Chondrocyte (in vitro differentiated cells): ENCODE results near the gene SEC14L2. TPM values are rescaled to one million over a fixed set of nuclear protein-coding genes. Genes with fewer than 3 reads are reported as not detected.
"Not testable (repeated sequence)": the region's sequence is repeated elsewhere in the genome, so short reads cannot be mapped to it uniquely, and the experiment has no call there.

Experiments
- DNase-seq: peaks from one replicate; pipeline ENCODE4 v3.0.0; 2021; ENCODE audit warnings: mixed read lengths, low spot score
- H3K27ac Mint-ChIP-seq: one replicate; pipeline ENCODE4 v1.8.0; 2021; ENCODE audit warnings: mild to moderate bottlenecking, moderate library complexity, mixed read lengths; ENCODE audit not compliant: unreplicated experiment
- H3K27me3 Mint-ChIP-seq: 2 replicates; pipeline ENCODE4 v1.8.0; 2021; ENCODE audit warnings: low read depth, mixed read lengths
- H3K36me3 Mint-ChIP-seq: 2 replicates; pipeline ENCODE4 v1.8.0; 2021; ENCODE audit warnings: low read depth, mixed read lengths
- H3K4me1 Mint-ChIP-seq: 2 replicates; pipeline ENCODE4 v1.8.0; 2021; ENCODE audit warnings: low read depth, mild to moderate bottlenecking, mixed read lengths
- H3K4me3 Mint-ChIP-seq: one replicate; pipeline ENCODE4 v1.8.0; 2021; ENCODE audit warnings: mild to moderate bottlenecking, moderate library complexity, mixed read lengths; ENCODE audit not compliant: unreplicated experiment
- H3K9me3 Mint-ChIP-seq: 2 replicates; pipeline ENCODE4 v1.8.0; 2021; ENCODE audit warnings: low read depth, mixed read lengths
- CTCF ChIP-seq: fragments of 200-600 bp; sonication (generic); IDR thresholded peaks from 2 replicates; pipeline ENCODE4 v1.5.0; 2021; ENCODE audit warnings: antibody characterized with exemption, mild to moderate bottlenecking, moderate library complexity
- total RNA-seq: library from RNA; stranded (reverse); gene quantifications from 3 replicates; pipeline ENCODE4 v1.2.1, GENCODE V29; 2021

The SEC14L2 gene
- total RNA-seq, 1 donor from 2014 or later: 15.5 TPM

DNA sequence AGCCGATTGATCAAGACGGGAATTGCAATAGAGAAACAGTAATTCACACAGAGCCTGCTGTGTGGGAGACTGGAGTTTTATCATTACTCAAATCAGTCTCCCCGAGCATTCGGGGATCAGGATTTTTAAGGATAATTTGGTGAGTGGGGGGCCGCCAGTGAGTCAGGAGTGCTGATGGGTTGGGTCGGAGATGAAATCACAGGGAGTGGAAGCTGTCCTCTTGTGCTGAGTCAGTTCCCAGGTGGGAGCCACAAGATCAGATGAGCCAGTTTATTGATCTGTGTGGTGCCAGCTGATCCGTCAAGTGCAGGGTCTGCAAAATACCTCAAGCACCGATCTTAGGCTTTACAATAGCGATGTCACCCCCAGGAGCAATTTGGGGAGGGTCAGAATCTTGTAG, 44.3 kb downstream of the SEC14L2 start:
- Mint-ChIP-seq H3K27me3 (peaks cover 5% of the 10 kb centered on the region), H3K27ac (no peak overlapping the region), H3K4me3 (no peak overlapping the region), H3K36me3 (no peaks in the 10 kb centered on the region), H3K4me1 (peaks cover 3% of the 10 kb centered on the region), H3K9me3 (no peaks in the 10 kb centered on the region)
- DNase-seq: no peak
- TF ChIP-seq CTCF: no peak

DNA sequence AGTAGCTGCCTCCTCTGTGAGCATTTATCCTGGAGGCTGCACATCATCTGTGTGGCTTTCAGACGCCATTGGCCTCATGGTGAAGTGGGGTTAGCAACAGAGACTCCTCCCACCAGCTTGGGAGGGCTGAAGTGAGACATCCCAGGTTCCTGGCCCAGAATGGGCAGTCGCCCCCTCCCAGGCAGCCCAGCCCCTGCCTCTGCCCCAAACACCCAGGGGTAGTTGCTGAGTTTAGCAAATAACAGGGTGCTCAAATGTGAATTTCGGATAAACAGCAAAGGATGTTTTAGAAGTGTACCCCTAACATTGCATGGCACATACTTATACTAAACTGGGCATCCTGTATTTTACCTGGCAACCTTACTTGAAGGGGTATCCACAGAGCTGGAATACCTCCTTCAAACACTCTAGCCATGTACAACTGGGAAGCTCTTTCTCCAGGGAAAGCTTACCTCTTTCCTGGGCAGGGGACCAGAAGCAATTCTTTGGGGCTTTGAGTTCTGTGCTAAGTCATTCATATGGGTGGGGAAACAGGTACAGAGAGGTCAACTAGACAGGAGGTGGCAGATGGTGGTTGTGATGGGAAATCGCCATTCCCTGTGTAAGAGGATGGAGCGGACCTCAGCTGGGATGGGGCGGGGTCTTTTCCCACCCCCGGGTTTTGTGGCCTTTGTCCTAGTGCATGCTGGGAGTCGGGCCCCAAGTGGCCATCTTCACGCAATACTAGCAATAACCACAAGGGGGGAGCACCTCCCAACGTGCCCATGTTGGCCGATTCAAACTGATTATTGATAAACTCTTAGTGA, 48.0 kb downstream of the SEC14L2 start:
- H3K9me3 Mint-ChIP-seq: no peaks in the 10 kb centered on the region
- TF ChIP-seq CTCF: peak; percentile 84
- H3K4me3 Mint-ChIP-seq: no peak overlapping the region
- peak overlapping the region; percentile 51 for H3K27ac Mint-ChIP-seq
- no peaks in the 10 kb centered on the region for H3K36me3 Mint-ChIP-seq
- no peak for DNase-seq
- H3K4me1 Mint-ChIP-seq: peaks cover 3% of the 10 kb centered on the region
- H3K27me3 Mint-ChIP-seq: peaks cover 5% of the 10 kb centered on the region

DNA sequence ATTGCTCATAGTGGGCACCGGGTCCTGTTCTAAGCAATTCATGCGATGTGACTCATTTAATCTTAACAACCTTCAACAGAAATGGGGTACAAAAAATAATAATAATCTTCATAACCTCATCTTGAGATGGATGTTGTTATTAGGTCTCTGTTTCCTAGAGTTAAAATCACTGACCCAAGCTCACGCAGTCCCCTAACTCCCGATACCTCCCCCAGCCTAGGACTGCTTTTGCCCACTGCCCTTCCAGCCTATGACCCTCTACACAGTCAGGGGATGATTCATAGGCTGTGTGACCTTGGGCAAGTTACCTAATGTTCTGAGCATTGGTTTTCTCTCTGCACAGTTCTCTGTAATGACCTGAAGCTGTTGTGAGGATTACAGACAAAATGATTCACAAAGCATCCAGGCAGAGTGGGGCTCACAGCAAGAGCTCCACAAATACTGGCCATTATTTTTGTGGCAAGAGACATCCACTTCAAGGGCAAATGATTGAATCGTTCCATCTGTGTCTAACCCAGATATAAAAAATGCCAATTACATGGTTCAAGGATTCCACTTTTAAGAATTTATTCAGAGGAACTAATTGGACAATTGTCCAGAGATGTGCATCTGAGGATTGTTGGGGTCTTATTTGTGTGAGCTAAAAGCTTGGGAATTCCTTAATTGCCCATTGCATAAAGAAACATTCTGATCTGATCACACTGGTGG, 48.8 kb downstream of the SEC14L2 start:
- no peak overlapping the region for H3K4me3 Mint-ChIP-seq
- peaks cover 3% of the 10 kb centered on the region for H3K4me1 Mint-ChIP-seq
- peaks cover 5% of the 10 kb centered on the region for H3K27me3 Mint-ChIP-seq
- H3K27ac Mint-ChIP-seq: no peak overlapping the region
- no peak for DNase-seq
- peak; percentile 60 for TF ChIP-seq CTCF
- no peaks in the 10 kb centered on the region for H3K9me3 Mint-ChIP-seq
- no peaks in the 10 kb centered on the region for H3K36me3 Mint-ChIP-seq

DNA sequence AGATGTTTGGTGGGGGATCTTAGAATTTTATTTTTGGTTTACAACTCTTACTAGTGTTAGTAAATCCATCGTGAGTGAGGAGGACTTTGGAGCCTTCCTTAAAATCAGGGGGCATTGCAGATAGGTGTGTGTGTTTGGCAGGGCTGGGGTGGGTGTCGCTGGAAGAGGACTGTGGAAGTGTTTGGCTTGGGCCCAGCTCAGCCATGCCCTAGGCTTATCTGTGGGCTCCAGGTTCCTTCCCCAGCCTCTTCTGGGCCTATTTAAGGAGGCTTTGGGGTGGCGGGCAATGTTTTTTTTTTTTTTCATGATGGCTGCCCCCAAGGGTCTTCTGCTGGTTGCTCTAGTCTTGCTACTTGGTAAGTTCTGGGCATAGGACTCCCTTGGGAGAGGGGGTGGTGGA, 50.8 kb downstream of the SEC14L2 start:
- Mint-ChIP-seq H3K36me3 (no peaks in the 10 kb centered on the region), H3K9me3 (no peaks in the 10 kb centered on the region), H3K27me3 (peaks cover 6% of the 10 kb centered on the region), H3K27ac (no peak overlapping the region), H3K4me3 (no peak overlapping the region), H3K4me1 (peaks cover 3% of the 10 kb centered on the region)
- TF ChIP-seq CTCF: no peak
- no peak for DNase-seq

GRCh38 chr22:30451488-30451887, 54.7 kb downstream of the SEC14L2 start:
- not testable (repeated sequence) for H3K27ac Mint-ChIP-seq, H3K4me3 Mint-ChIP-seq, DNase-seq, H3K27me3 Mint-ChIP-seq, H3K9me3 Mint-ChIP-seq, H3K4me1 Mint-ChIP-seq, H3K36me3 Mint-ChIP-seq
